ENCODE results near the gene TMEM150A.

GRCh38 chr2:85579266-85579935, 23.1 kb downstream of the TMEM150A start:
- TF ChIP-seq EP300 (IDR thresholded peaks at IDR 0.05; ENCODE audit: borderline replicate concordance) (no peak), TAF1 (IDR thresholded peaks at IDR 0.05; ENCODE audit: low read depth) (no peak), TEAD4 (IDR thresholded peaks at IDR 0.05) (no peak), YY1 (IDR thresholded peaks at IDR 0.05; ENCODE audit: low read depth) (no peak), FOXM1 (IDR thresholded peaks at IDR 0.05; ENCODE audit: borderline replicate concordance, low read depth) (no peak), REST (IDR thresholded peaks at IDR 0.05; ENCODE audit: low read depth) (no peak), MAX (IDR thresholded peaks at IDR 0.05) (no peak), CEBPB (IDR thresholded peaks at IDR 0.05) (no peak), TCF12 (IDR thresholded peaks at IDR 0.05; ENCODE audit: low read depth) (no peak), USF1 (IDR thresholded peaks at IDR 0.05) (no peak), EGR1 (IDR thresholded peaks at IDR 0.05) (no peak), RAD21 (IDR thresholded peaks at IDR 0.05; ENCODE audit: low read depth) (no peak)
